Colonic mucosa (tissue), 4 donors: ENCODE measurements around the gene KCNJ6. TPM values are rescaled to one million over a fixed set of nuclear protein-coding genes. Genes with fewer than 3 reads are reported as not detected.

Experiments used
- DNase-seq: peaks from one replicate; pipeline ENCODE4 v3.0.0-alpha.2; 2020
- H3K27ac ChIP-seq: fragments of 200-600 bp; one replicate; pipeline ENCODE4 v1.8.0; 2021
- H3K27me3 ChIP-seq: fragments of 200-600 bp; one replicate; pipeline ENCODE4 v1.8.0; 2021
- H3K36me3 ChIP-seq: fragments of 200-600 bp; one replicate; pipeline ENCODE4 v1.8.0; 2021
- H3K4me1 ChIP-seq: fragments of 200-600 bp; one replicate; pipeline ENCODE4 v1.8.0; 2021; ENCODE audit warnings: mild to moderate bottlenecking
- H3K4me3 ChIP-seq: fragments of 200-600 bp; one replicate; pipeline ENCODE4 v1.8.0; 2021
- H3K9ac ChIP-seq, 2 donors: one replicate each; pipeline ENCODE4 v1.7.0; 2013; ENCODE audit warnings: control low read depth in 2 of 2, low read depth in 2 of 2, low read length in 2 of 2
- H3K9me3 ChIP-seq: fragments of 200-600 bp; one replicate; pipeline ENCODE4 v1.8.0; 2021
- CTCF ChIP-seq: fragments of 200-600 bp; IDR thresholded peaks from one replicate; pipeline ENCODE4 v1.8.0; 2022; ENCODE audit warnings: antibody characterized with exemption, mild to moderate bottlenecking
- intact Hi-C: fragments of 100-400 bp; cut with DNase I; formaldehyde crosslinking; loops from one replicate; pipeline ENCODE4 v1.14.1; 2022
- total RNA-seq, 2 donors: library from RNA; stranded (reverse); fragmentation: NEBNext Ultra II Directional in 1 of 2; extraction: Animal tissue kit (Norgen Biotek cat#: 25700) in 1 of 2; gene quantifications; one replicate each; pipeline ENCODE4 v1.2.1, GENCODE V29; 2021
- donor health status: healthy.
- donor health status: DM: no; HTN: no; CAD: no.
- donor health status: DM: no; HTN: no; CAD: no.

The KCNJ6 gene
- total RNA-seq, 2 donors from 2014 or later, result 0.05 to 0.21 TPM

- no peak for TF ChIP-seq CTCF
- intact Hi-C loops, result loop anchor here (10.0 kb wide), 1 partner anchor 105 kb away; no protein-coding TSS in a partner anchor
- Histone ChIP-seq H3K27me3 (no peaks in the 10 kb centered on the region), H3K9ac (no peak overlapping the region), H3K36me3 (no peaks in the 10 kb centered on the region), H3K9me3 (no peaks in the 10 kb centered on the region), H3K4me1 (no peaks in the 10 kb centered on the region), H3K27ac (no peak overlapping the region), H3K4me3 (no peak overlapping the region)
- DNase-seq, result no peak
Observed at GRCh38 chr21:37769656-37770055, 146.6 kb downstream of the KCNJ6 start.

GRCh38 chr21:37767984-37768383, 148.3 kb downstream of the KCNJ6 start:
- Histone ChIP-seq H3K4me1 (no peaks in the 10 kb centered on the region), H3K27me3 (no peaks in the 10 kb centered on the region), H3K4me3 (no peak overlapping the region), H3K9me3 (no peaks in the 10 kb centered on the region), H3K27ac (no peak overlapping the region), H3K36me3 (no peaks in the 10 kb centered on the region), H3K9ac (no peak overlapping the region)
- DNase-seq, result no peak
- no peak for TF ChIP-seq CTCF
- intact Hi-C loops, result loop anchor here (10.0 kb wide), 1 partner anchor 107 kb away; no protein-coding TSS in a partner anchor

- DNase-seq, result no peak
- Histone ChIP-seq H3K9ac (no peak overlapping the region), H3K9me3 (no peaks in the 10 kb centered on the region), H3K27ac (no peak overlapping the region), H3K4me3 (no peak overlapping the region), H3K36me3 (no peaks in the 10 kb centered on the region), H3K4me1 (no peaks in the 10 kb centered on the region), H3K27me3 (no peaks in the 10 kb centered on the region)
- no peak for TF ChIP-seq CTCF
- intact Hi-C loops, result loop anchor here (10.0 kb wide), 1 partner anchor 109 kb away; no protein-coding TSS in a partner anchor
Observed at GRCh38 chr21:37766129-37766528, 150.1 kb downstream of the KCNJ6 start.

- Histone ChIP-seq H3K27ac (no peak overlapping the region), H3K4me1 (no peaks in the 10 kb centered on the region), H3K36me3 (no peaks in the 10 kb centered on the region), H3K9ac (no peak overlapping the region), H3K9me3 (no peaks in the 10 kb centered on the region), H3K4me3 (no peak overlapping the region), H3K27me3 (no peaks in the 10 kb centered on the region)
- TF ChIP-seq CTCF, result no peak
- DNase-seq, result no peak
- intact Hi-C loops, result loop anchor here (10.0 kb wide), 1 partner anchor 109 kb away; no protein-coding TSS in a partner anchor
Observed at GRCh38 chr21:37765221-37765900, 150.9 kb downstream of the KCNJ6 start.

- H3K9ac ChIP-seq, result no peak overlapping the region
- DNase-seq, result no peak
- intact Hi-C loops, result loop anchor here (10.0 kb wide), 1 partner anchor 110 kb away; no protein-coding TSS in a partner anchor
- no peak overlapping the region for H3K4me3 ChIP-seq
- no peaks in the 10 kb centered on the region for H3K27me3 ChIP-seq
- no peaks in the 10 kb centered on the region for H3K36me3 ChIP-seq
- TF ChIP-seq CTCF, result no peak
- H3K4me1 ChIP-seq, result no peaks in the 10 kb centered on the region
- H3K27ac ChIP-seq, result no peak overlapping the region
- H3K9me3 ChIP-seq, result no peaks in the 10 kb centered on the region
Observed at GRCh38 chr21:37764691-37765090, 151.6 kb downstream of the KCNJ6 start.
